Measurements from ENCODE around the gene BCL10.

BCL10 gene

DNA sequence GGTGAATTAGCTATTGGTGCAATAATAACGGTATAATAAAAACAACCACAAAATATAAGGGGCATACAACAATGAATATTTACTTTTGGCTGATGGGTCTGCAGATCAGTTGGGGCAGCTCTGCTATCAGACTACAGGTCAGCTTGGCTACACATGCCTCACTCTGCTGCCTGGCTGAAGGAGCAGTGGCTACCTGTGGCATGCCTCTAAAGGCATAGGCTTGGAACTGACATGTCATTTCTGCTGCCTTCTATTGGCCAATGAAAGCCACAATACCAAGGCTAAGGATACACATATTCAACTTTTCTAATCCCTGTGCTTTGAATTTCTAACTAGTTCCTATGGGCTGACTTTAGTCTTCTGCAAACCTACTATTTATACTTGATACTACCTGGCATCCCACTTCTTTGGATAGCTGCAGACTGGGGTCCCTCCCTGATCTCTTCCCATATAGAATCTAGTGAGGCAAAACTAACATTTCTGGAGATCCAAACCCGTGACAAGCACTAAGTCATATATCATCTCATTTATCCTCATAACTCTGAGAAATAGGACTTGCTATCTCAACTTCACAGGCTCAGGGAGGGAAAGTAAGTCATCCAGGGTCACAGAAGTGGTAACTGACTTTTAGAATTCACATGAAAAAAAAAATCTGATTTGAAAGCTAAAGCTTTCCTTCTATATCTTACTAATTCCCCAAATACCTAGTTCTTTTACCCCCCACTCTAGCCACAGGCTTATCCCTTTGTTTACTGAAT is 56.4 kb downstream of the BCL10 start:
- no peak for DNase-seq

DNA sequence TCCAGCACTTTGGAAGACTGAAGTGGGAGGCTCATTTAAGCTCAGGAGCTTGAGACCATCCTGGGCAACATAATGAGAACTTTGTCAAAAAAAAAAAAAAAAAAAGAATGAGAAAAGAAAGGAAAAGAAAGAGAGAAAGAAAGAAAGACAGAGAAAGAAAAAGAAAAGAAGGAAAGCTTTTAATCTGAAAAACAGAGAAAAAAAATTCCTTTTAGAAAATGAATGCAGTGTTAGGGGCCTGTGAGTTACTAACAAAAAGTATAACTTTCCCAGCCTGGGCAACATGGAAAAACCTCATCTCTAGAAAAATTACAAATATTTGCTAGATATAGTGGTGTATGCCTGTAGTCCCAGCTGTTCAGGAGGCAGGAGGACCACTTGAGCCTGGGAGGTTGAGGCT is 59.7 kb downstream of the BCL10 start:
- DNase-seq: no peak

Measured in cortex of kidney (tissue), 1 donor.